AG04449 (cell line): ENCODE data around the gene CADM1.

ENCODE experiments used
- CTCF ChIA-PET: fragments of 350-600 bp; formaldehyde crosslinking; extraction: SDS; loops from one replicate; lab custom pipeline; 2021; ENCODE audit warnings: antibody characterized with exemption; lab: Yijun Ruan, JAX
- POLR2A ChIA-PET: fragments of 400-600, 350-600 bp; formaldehyde crosslinking; extraction: SDS; loops from one replicate; lab custom pipeline; 2020; ENCODE audit warnings: antibody characterized with exemption, inconsistent platforms; lab: Yijun Ruan, JAX
- DNase-seq: peaks from one replicate; pipeline ENCODE4 v3.0.0-alpha.2; 2010; ENCODE audit warnings: low read depth, low spot score
- H3K4me3 ChIP-seq: 2 replicates; pipeline ENCODE4 v1.5.1; 2011; ENCODE audit warnings: low read depth, mild to moderate bottlenecking, control low read depth, low read length
- CTCF ChIP-seq: IDR thresholded peaks from one replicate; pipeline ENCODE4 v1.5.1; 2011; ENCODE audit warnings: mild to moderate bottlenecking, moderate library complexity, low read length, control low read depth, inconsistent platforms; ENCODE audit not compliant: insufficient read depth; ENCODE audit errors: missing control alignments

CADM1 gene

GRCh38 chr11:115504276-115505158 lies at the start of gene CADM1:
CADM1 (minus strand) TSS chr11:115504415.
- TF ChIP-seq CTCF = peak; percentile 75
- H3K4me3 ChIP-seq = peak within 1 kb of the TSS; percentile 89
- POLR2A ChIA-PET = interaction anchor here (0.6 kb wide), 1 partner anchor 41 kb away, joined by 6 read pairs; no protein-coding TSS in a partner anchor
- DNase-seq = peak; percentile 52
- CTCF ChIA-PET = interaction anchor here (0.7 to 2.4 kb wide), 16 partner anchors 10 to 207 kb away, joined by 3 to 21 read pairs (median 3); no protein-coding TSS in a partner anchor

- CTCF ChIA-PET = no interaction called here
- POLR2A ChIA-PET = no interaction called here
- TF ChIP-seq CTCF = no peak
- no peak overlapping the region for H3K4me3 ChIP-seq
- DNase-seq = no peak
Observed at GRCh38 chr11:115552773-115553438, 48.7 kb upstream of the CADM1 start.

GRCh38 chr11:115552151-115552772 lies 48.0 kb upstream of the CADM1 start:
- DNase-seq = no peak
- TF ChIP-seq CTCF = no peak
- POLR2A ChIA-PET = no interaction called here
- CTCF ChIA-PET = no interaction called here
- no peak overlapping the region for H3K4me3 ChIP-seq

GRCh38 chr11:115550291-115551059 lies 46.3 kb upstream of the CADM1 start:
- no peak overlapping the region for H3K4me3 ChIP-seq
- ChIA-PET CTCF (no interaction called here), POLR2A (interaction anchor here (0.9 kb wide), 1 partner anchor 25 kb away, joined by 3 read pairs; no protein-coding TSS in a partner anchor)
- no peak for TF ChIP-seq CTCF
- DNase-seq = no peak

- no peak overlapping the region for H3K4me3 ChIP-seq
- ChIA-PET POLR2A (no interaction called here), CTCF (no interaction called here)
- no peak for DNase-seq
- TF ChIP-seq CTCF = no peak
Observed at GRCh38 chr11:115548878-115549528, 44.8 kb upstream of the CADM1 start.
